ENCODE data around the gene NRIP3. TPM values are rescaled to one million over a fixed set of nuclear protein-coding genes. Genes with fewer than 3 reads are reported as not detected.

The NRIP3 gene
- total RNA-seq, 4 donors from 2014 or later, result 0.10 to 3.4 (median 1.1) TPM; not detected in 1

- DNase-seq (peak; percentile 86 to 87), ATAC-seq (peak; percentile 94 to 96)
- intact Hi-C loops (cut with DNase I; ENCODE audit: low total_unique reads) (loop anchor here (1.0 to 10.0 kb wide), 4 partner anchors 54 to 710 kb away; partner anchors contain the start of genes AKIP1, RPL27A and TRIM66), in situ Hi-C loops (cut with MboI; ENCODE audit: low sequenced_read_pairs in 4 of 4) (loop anchor here in 2 of 4 donors (10.0 to 25.0 kb wide), 3 partner anchors 277 to 727 kb away; partner anchors contain the start of genes RPL27A (in 2 of the 2) and TRIM66 (in 2 of the 2))
- Histone ChIP-seq H3K27ac (peak within 1 kb of the TSS; percentile 96 to 97 (median 96)), H3K9me3 (no peaks in the 10 kb centered on the region), H3K4me1 (peaks cover 22 to 24% of the 10 kb centered on the region in 2 donors), H3K27me3 (no peaks in the 10 kb centered on the region), H3K4me3 (peak within 1 kb of the TSS; percentile 79 to 98 (median 84)), H3K36me3 (peaks cover 0 to 13% of the 10 kb centered on the region in 2 donors)
- TF ChIP-seq POLR2A (IDR thresholded peaks at IDR 0.05) (peak; percentile 91 to 96), CTCF (IDR thresholded peaks at IDR 0.05 in 4 of 5, conservative IDR thresholded peaks at IDR 0.05 in 1 of 5) (no peak)
These were observed 39.2 kb downstream of the NRIP3 start, which contains the start of gene TMEM9B for GRCh38 chr11:8964324-8965320. Gene TMEM9B, minus strand, starts transcription at chr11:8964442. Its CDS starts 129 bp downstream, at chr11:8964313.

- Histone ChIP-seq H3K27me3 (no peaks in the 10 kb centered on the region), H3K4me1 (peaks cover 24 to 30% of the 10 kb centered on the region in 2 donors), H3K27ac (peak overlapping the region; percentile 96 to 97 (median 96)), H3K4me3 (peak overlapping the region; percentile 79 to 98 (median 84)), H3K9me3 (no peaks in the 10 kb centered on the region), H3K36me3 (peaks cover 0 to 13% of the 10 kb centered on the region in 2 donors)
- intact Hi-C loops (cut with DNase I; ENCODE audit: low total_unique reads), result loop anchor here (1.0 to 10.0 kb wide), 4 partner anchors 53 to 709 kb away; partner anchors contain the start of genes AKIP1, RPL27A and TRIM66
- in situ Hi-C loops (cut with MboI; ENCODE audit: low sequenced_read_pairs in 4 of 4), result loop anchor here in 2 of 4 donors (10.0 to 25.0 kb wide), 3 partner anchors 276 to 726 kb away; partner anchors contain the start of genes RPL27A (in 2 of the 2) and TRIM66 (in 2 of the 2)
- TF ChIP-seq POLR2A (IDR thresholded peaks at IDR 0.05), result no peak
- no peak for TF ChIP-seq CTCF (IDR thresholded peaks at IDR 0.05 in 4 of 5, conservative IDR thresholded peaks at IDR 0.05 in 1 of 5)
- ATAC-seq (peak; percentile 81 to 84), DNase-seq (peak; percentile 68 to 80)
These were observed 40.1 kb downstream of the NRIP3 start for GRCh38 chr11:8963569-8964323.

GRCh38 chr11:8962841-8963240, 41.0 kb downstream of the NRIP3 start:
- H3K4me3 ChIP-seq, result peak overlapping the region in 3 of 4 donors; percentile 79 to 98 (median 80)
- DNase-seq, result no peak
- H3K9me3 ChIP-seq, result no peaks in the 10 kb centered on the region
- in situ Hi-C loops (cut with MboI; ENCODE audit: low sequenced_read_pairs in 4 of 4) (loop anchor here in 2 of 4 donors (10.0 to 25.0 kb wide), 3 partner anchors 276 to 726 kb away; partner anchors contain the start of genes RPL27A (in 2 of the 2) and TRIM66 (in 2 of the 2)), intact Hi-C loops (cut with DNase I; ENCODE audit: low total_unique reads) (loop anchor here (10.0 kb wide), 1 partner anchor 708 kb away; no protein-coding TSS in a partner anchor)
- peaks cover 0 to 7% of the 10 kb centered on the region in 2 donors for H3K36me3 ChIP-seq
- peak overlapping the region; percentile 96 to 97 (median 96) for H3K27ac ChIP-seq
- no peak for ATAC-seq
- TF ChIP-seq POLR2A (IDR thresholded peaks at IDR 0.05), result no peak
- no peak for TF ChIP-seq CTCF (IDR thresholded peaks at IDR 0.05 in 4 of 5, conservative IDR thresholded peaks at IDR 0.05 in 1 of 5)
- no peaks in the 10 kb centered on the region for H3K27me3 ChIP-seq
- peaks cover 24 to 30% of the 10 kb centered on the region in 2 donors for H3K4me1 ChIP-seq

- intact Hi-C loops (cut with DNase I; ENCODE audit: low total_unique reads), result loop anchor here (10.0 kb wide), 1 partner anchor 707 kb away; no protein-coding TSS in a partner anchor
- H3K4me1 ChIP-seq, result peaks cover 24 to 30% of the 10 kb centered on the region in 2 donors
These were observed 42.4 kb downstream of the NRIP3 start for GRCh38 chr11:8961401-8961800.

More at GRCh38 chr11:8961401-8961800, 42.4 kb downstream of the NRIP3 start:
- Histone ChIP-seq H3K27me3 (no peaks in the 10 kb centered on the region), H3K9me3 (no peaks in the 10 kb centered on the region), H3K27ac (no peak overlapping the region), H3K4me3 (no peak overlapping the region), H3K36me3 (peaks cover 0 to 1% of the 10 kb centered on the region in 2 donors)
- TF ChIP-seq CTCF (IDR thresholded peaks at IDR 0.05 in 4 of 5, conservative IDR thresholded peaks at IDR 0.05 in 1 of 5), result no peak
- TF ChIP-seq POLR2A (IDR thresholded peaks at IDR 0.05), result no peak
- in situ Hi-C loops (cut with MboI; ENCODE audit: low sequenced_read_pairs in 4 of 4), result loop anchor here in 2 of 4 donors (10.0 to 25.0 kb wide), 3 partner anchors 274 to 724 kb away; partner anchors contain the start of genes RPL27A (in 2 of the 2) and TRIM66 (in 2 of the 2)
- ATAC-seq (no peak), DNase-seq (no peak)
